Ramos (cell line): ENCODE results near the gene CHIT1.

Source experiments
- in situ Hi-C: fragments of 300-500 bp; cut with MboI; formaldehyde crosslinking; loops from one replicate; pipeline ENCODE4 v1.14.3; 2022; ENCODE audit warnings: low sequenced_read_pairs; ENCODE audit not compliant: unreplicated experiment

The CHIT1 gene

GRCh38 chr1:203223012-203223775 lies 6.3 kb downstream of the CHIT1 start:
- in situ Hi-C loops, result loop anchor here (25.0 kb wide), 1 partner anchor 186 kb away; the partner anchor contains the start of gene PPFIA4

- in situ Hi-C loops, result loop anchor here (25.0 kb wide), 1 partner anchor 183 kb away; the partner anchor contains the start of gene PPFIA4
Measured at GRCh38 chr1:203219934-203220333, 9.5 kb downstream of the CHIT1 start.

- in situ Hi-C loops, result loop anchor here (25.0 kb wide), 1 partner anchor 182 kb away; the partner anchor contains the start of gene PPFIA4
Measured at GRCh38 chr1:203219171-203219570, 10.3 kb downstream of the CHIT1 start.

GRCh38 chr1:203217668-203218067 lies 11.8 kb downstream of the CHIT1 start:
- in situ Hi-C loops, result loop anchor here (25.0 kb wide), 1 partner anchor 180 kb away; the partner anchor contains the start of gene PPFIA4

- in situ Hi-C loops, result loop anchor here (25.0 kb wide), 1 partner anchor 180 kb away; the partner anchor contains the start of gene PPFIA4
Measured at GRCh38 chr1:203217139-203217655, 12.3 kb downstream of the CHIT1 start.

- in situ Hi-C loops, result loop anchor here (25.0 kb wide), 1 partner anchor 179 kb away; the partner anchor contains the start of gene PPFIA4
Measured at GRCh38 chr1:203216274-203217138, 13.0 kb downstream of the CHIT1 start.

- in situ Hi-C loops, result loop anchor here (25.0 kb wide), 1 partner anchor 178 kb away; the partner anchor contains the start of gene PPFIA4
Measured at GRCh38 chr1:203215573-203215972, 13.9 kb downstream of the CHIT1 start.

- in situ Hi-C loops, result loop anchor here (25.0 kb wide), 1 partner anchor 178 kb away; the partner anchor contains the start of gene PPFIA4
Measured at GRCh38 chr1:203214871-203215270, 14.6 kb downstream of the CHIT1 start.

- in situ Hi-C loops, result loop anchor here (25.0 kb wide), 1 partner anchor 176 kb away; the partner anchor contains the start of gene PPFIA4
Measured at GRCh38 chr1:203213126-203213525, 16.3 kb downstream of the CHIT1 start.

GRCh38 chr1:203211812-203212211 lies 17.7 kb downstream of the CHIT1 start:
- in situ Hi-C loops, result loop anchor here (25.0 kb wide), 1 partner anchor 175 kb away; the partner anchor contains the start of gene PPFIA4

GRCh38 chr1:203210988-203211387 lies 18.5 kb downstream of the CHIT1 start:
- in situ Hi-C loops, result loop anchor here (25.0 kb wide), 1 partner anchor 174 kb away; the partner anchor contains the start of gene PPFIA4

- in situ Hi-C loops, result loop anchor here (25.0 kb wide), 1 partner anchor 173 kb away; the partner anchor contains the start of gene PPFIA4
Measured at GRCh38 chr1:203210350-203210749, 19.1 kb downstream of the CHIT1 start.

GRCh38 chr1:203208181-203208580 lies 21.3 kb downstream of the CHIT1 start:
- in situ Hi-C loops, result loop anchor here (25.0 kb wide), 1 partner anchor 171 kb away; the partner anchor contains the start of gene PPFIA4

- in situ Hi-C loops, result loop anchor here (25.0 kb wide), 1 partner anchor 170 kb away; the partner anchor contains the start of gene PPFIA4
Measured at GRCh38 chr1:203207751-203208150, 21.7 kb downstream of the CHIT1 start.

- in situ Hi-C loops, result loop anchor here (25.0 kb wide), 1 partner anchor 169 kb away; the partner anchor contains the start of gene PPFIA4
Measured at GRCh38 chr1:203206129-203206687, 23.3 kb downstream of the CHIT1 start.

- in situ Hi-C loops, result loop anchor here (25.0 kb wide), 1 partner anchor 167 kb away; the partner anchor contains the start of gene PPFIA4
Measured at GRCh38 chr1:203204756-203205155, 24.7 kb downstream of the CHIT1 start.

- in situ Hi-C loops, result loop anchor here (25.0 kb wide), 1 partner anchor 165 kb away; the partner anchor contains the start of gene PPFIA4
Measured at GRCh38 chr1:203202431-203203245, 26.8 kb downstream of the CHIT1 start.

- in situ Hi-C loops, result loop anchor here (25.0 kb wide), 1 partner anchor 164 kb away; the partner anchor contains the start of gene PPFIA4
Measured at GRCh38 chr1:203201516-203202205, 27.8 kb downstream of the CHIT1 start.
